Endodermal cell (in vitro differentiated cells): Measurements from ENCODE around the gene NNT. TPM values are rescaled to one million over a fixed set of nuclear protein-coding genes. Genes with fewer than 3 reads are reported as not detected.

Experiments
- DNase-seq: peaks from one replicate; pipeline ENCODE4 v3.0.0-alpha.2; 2017
- H3K27ac ChIP-seq: 2 replicates; pipeline ENCODE4 v1.5.1; 2013; ENCODE audit warnings: mild to moderate bottlenecking, low read depth, low read length, moderate library complexity
- H3K27me3 ChIP-seq: 2 replicates; pipeline ENCODE4 v1.6.1; 2013; ENCODE audit warnings: mild to moderate bottlenecking, low read length, moderate library complexity; ENCODE audit not compliant: insufficient read depth, control insufficient read depth, poor library complexity, severe bottlenecking
- H3K36me3 ChIP-seq: 2 replicates; pipeline ENCODE4 v1.7.0; 2013; ENCODE audit warnings: mild to moderate bottlenecking, low read length, moderate library complexity; ENCODE audit not compliant: control insufficient read depth, insufficient read depth
- H3K4me1 ChIP-seq: one replicate; pipeline ENCODE4 v1.7.0; 2013; ENCODE audit warnings: low read length; ENCODE audit not compliant: control insufficient read depth, insufficient read depth
- H3K4me3 ChIP-seq: 2 replicates; pipeline ENCODE4 v1.5.1; 2013; ENCODE audit warnings: mild to moderate bottlenecking, low read length, moderate library complexity
- H3K9ac ChIP-seq: 2 replicates; pipeline ENCODE4 v1.6.1; 2013; ENCODE audit warnings: mild to moderate bottlenecking, low read length, moderate library complexity; ENCODE audit not compliant: poor library complexity, severe bottlenecking; ENCODE audit errors: extremely low read depth
- H3K9me3 ChIP-seq: 2 replicates; pipeline ENCODE4 v1.6.1; 2013; ENCODE audit warnings: mild to moderate bottlenecking, low read length, moderate library complexity; ENCODE audit not compliant: control insufficient read depth
- H3K27ac Mint-ChIP-seq: 2 replicates; pipeline ENCODE4 v1.8.0; 2020; ENCODE audit warnings: mixed read lengths
- H3K27me3 Mint-ChIP-seq: 2 replicates; pipeline ENCODE4 v1.8.0; 2021; ENCODE audit warnings: mild to moderate bottlenecking, mixed read lengths; ENCODE audit not compliant: insufficient read depth
- H3K36me3 Mint-ChIP-seq: 2 replicates; pipeline ENCODE4 v1.8.0; 2020; ENCODE audit warnings: low read depth, mixed read lengths
- H3K4me1 Mint-ChIP-seq: 2 replicates; pipeline ENCODE4 v1.8.0; 2020; ENCODE audit warnings: mixed read lengths
- H3K4me3 Mint-ChIP-seq: 2 replicates; pipeline ENCODE4 v1.8.0; 2020; ENCODE audit warnings: mild to moderate bottlenecking, moderate library complexity, mixed read lengths
- H3K9me3 Mint-ChIP-seq: 2 replicates; pipeline ENCODE4 v1.8.0; 2020; ENCODE audit warnings: mild to moderate bottlenecking, mixed read lengths
- CTCF ChIP-seq: fragments of 200-600 bp; sonication (generic); conservative IDR thresholded peaks from 2 replicates; pipeline ENCODE4 v1.5.0; 2021; ENCODE audit warnings: antibody characterized with exemption, mild to moderate bottlenecking
- WGBS, 2 experiments: methylation state at CpG; one replicate each; pipeline versions ENCODE4 v1.1.5 to v1.1.7; 2013; ENCODE audit warnings: missing lambda C conversion rate in 2 of 2, mixed read lengths in 1 of 2; ENCODE audit not compliant: insufficient coverage in 1 of 2, insufficient read length in 1 of 2; 5-methylcytosine and 5-hydroxymethylcytosine counted together
- total RNA-seq, 2 donors: library from RNA; stranded (reverse); fragmentation: NEBNext Ultra II Directional in 1 of 2; extraction: Animal tissue kit (Norgen Biotek cat#: 25700) in 1 of 2; gene quantifications; 2 replicates in 1 of 2; 3 replicates in 1 of 2; pipeline ENCODE4 v1.2.1, GENCODE V29; 2021

NNT gene
- total RNA-seq, 2 donors from 2014 or later = 27.5 to 27.9 TPM

- H3K9me3 ChIP-seq = no peaks in the 10 kb centered on the region
Observed at GRCh38 chr5:43639566-43639965, 36.6 kb downstream of the NNT start.

GRCh38 chr5:43642428-43642827 lies 39.4 kb downstream of the NNT start:
- no peak for TF ChIP-seq CTCF
- Mint-ChIP-seq H3K4me3 (no peak overlapping the region), H3K27me3 (no peaks in the 10 kb centered on the region), H3K9me3 (no peaks in the 10 kb centered on the region), H3K4me1 (no peaks in the 10 kb centered on the region), H3K36me3 (peaks cover 5% of the 10 kb centered on the region), H3K27ac (peak overlapping the region; percentile 15)
- 92% methylated on average over 2 of the region's 2 CpGs; no CpG with 5 or more reads in 1 of the 2 experiments for WGBS, 2 experiments
- Histone ChIP-seq H3K9me3 (no peaks in the 10 kb centered on the region), H3K9ac (no peak overlapping the region), H3K36me3 (peaks cover 4% of the 10 kb centered on the region), H3K4me3 (no peak overlapping the region), H3K4me1 (no peaks in the 10 kb centered on the region), H3K27ac (no peak overlapping the region), H3K27me3 (no peaks in the 10 kb centered on the region)
- DNase-seq = no peak

More at GRCh38 chr5:43639566-43639965, 36.6 kb downstream of the NNT start:
- no peak overlapping the region for H3K27ac ChIP-seq
- no peaks in the 10 kb centered on the region for H3K4me1 ChIP-seq
- no peak for TF ChIP-seq CTCF
- H3K27ac Mint-ChIP-seq = no peak overlapping the region
- no peak overlapping the region for H3K4me3 Mint-ChIP-seq
- peaks cover under 1% of the 10 kb centered on the region for H3K36me3 ChIP-seq
- H3K27me3 ChIP-seq = no peaks in the 10 kb centered on the region
- no peak overlapping the region for H3K4me3 ChIP-seq
- no peak overlapping the region for H3K9ac ChIP-seq
- no peaks in the 10 kb centered on the region for H3K9me3 Mint-ChIP-seq
- H3K27me3 Mint-ChIP-seq = no peaks in the 10 kb centered on the region
- H3K4me1 Mint-ChIP-seq = no peaks in the 10 kb centered on the region
- no peaks in the 10 kb centered on the region for H3K36me3 Mint-ChIP-seq
- WGBS, 2 experiments = 100% methylated on average over 1 of the region's 1 CpG; no CpG with 5 or more reads in 1 of the 2 experiments
- no peak for DNase-seq

GRCh38 chr5:43643327-43643726 lies 40.3 kb downstream of the NNT start:
- no peak for DNase-seq
- Histone ChIP-seq H3K4me3 (no peak overlapping the region), H3K27me3 (no peaks in the 10 kb centered on the region), H3K9ac (no peak overlapping the region), H3K36me3 (peaks cover 4% of the 10 kb centered on the region), H3K27ac (no peak overlapping the region), H3K9me3 (no peaks in the 10 kb centered on the region), H3K4me1 (no peaks in the 10 kb centered on the region)
- H3K36me3 Mint-ChIP-seq = peaks cover 6% of the 10 kb centered on the region
- no peak overlapping the region for H3K27ac Mint-ChIP-seq
- no peaks in the 10 kb centered on the region for H3K27me3 Mint-ChIP-seq
- H3K4me3 Mint-ChIP-seq = no peak overlapping the region
- H3K4me1 Mint-ChIP-seq = no peaks in the 10 kb centered on the region
- no peaks in the 10 kb centered on the region for H3K9me3 Mint-ChIP-seq
- TF ChIP-seq CTCF = no peak
- WGBS, 2 experiments = 89% methylated on average over 1 of the region's 1 CpG
